T47D (cell line): Measurements from ENCODE around the gene VSX2.
A peak's percentile ranks its signal among the peaks of the same experiment; 100 is the strongest.

Source experiments
- DNase-seq, 2 experiments: peaks; one replicate each; pipeline versions ENCODE4 v3.0.0 to v3.0.0-alpha.2; 2011 to 2012; ENCODE audit warnings: low read depth in 1 of 2, low spot score in 1 of 2
- JUND ChIP-seq: IDR thresholded peaks from 2 replicates; pipeline ENCODE4 v1.6.1; 2012; ENCODE audit warnings: low read depth
- in situ Hi-C: cut with HindIII; loops from 2 replicates; pipeline ENCODE4 v1.10.0; 2016; ENCODE audit warnings: low sequenced_read_pairs, low pct_unique_long_range_greater_than_20kb

Gene VSX2

DNA sequence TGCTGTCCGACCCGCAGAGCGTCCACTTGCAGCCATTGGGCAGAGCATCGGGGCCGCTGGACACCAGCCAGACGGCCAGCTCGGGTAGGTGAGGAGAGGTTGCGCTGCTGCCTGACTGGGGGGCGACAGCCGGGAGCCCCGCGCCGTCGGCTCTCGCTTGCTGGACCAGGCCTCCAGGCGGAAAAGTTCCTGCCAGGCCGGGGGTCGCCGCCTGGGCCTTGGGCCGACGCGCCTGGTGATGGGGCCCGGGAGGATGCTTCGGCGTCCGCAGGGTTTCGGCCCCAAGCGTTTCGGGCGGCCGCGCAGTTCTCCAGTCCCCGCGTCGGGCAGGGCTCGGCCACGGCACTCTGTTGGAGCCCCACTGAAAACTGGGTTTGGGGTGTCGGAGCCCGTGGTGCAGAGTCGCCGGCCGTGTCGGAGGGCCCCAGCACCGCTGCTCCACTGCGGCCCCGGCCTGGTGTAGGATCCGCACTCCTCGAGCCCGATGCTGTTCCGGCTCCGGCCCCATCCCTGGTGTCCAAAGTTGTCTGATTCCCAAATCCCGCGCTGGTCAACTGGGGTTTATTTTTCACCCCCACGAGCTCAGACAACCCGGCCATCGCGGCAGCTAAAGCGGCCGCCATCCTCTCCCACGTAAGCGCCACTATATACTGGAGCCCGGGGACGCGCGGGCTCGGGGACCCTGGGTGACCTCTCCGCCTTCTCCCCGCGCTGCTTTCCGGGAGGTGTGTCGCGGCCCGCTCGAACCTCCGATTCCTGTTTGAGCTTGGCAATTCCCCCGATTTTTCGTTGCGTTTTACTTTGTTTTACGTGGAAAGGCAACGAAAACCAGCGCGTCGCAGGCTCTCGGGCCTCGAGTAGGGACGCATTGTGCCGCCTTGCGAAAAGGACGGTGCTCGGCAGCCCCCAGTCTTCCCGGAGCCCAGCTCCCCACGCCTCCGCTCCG, 872 bp downstream of the VSX2 start:
- in situ Hi-C loops: no loop called here
- no peak for DNase-seq
- TF ChIP-seq JUND: no peak

DNA sequence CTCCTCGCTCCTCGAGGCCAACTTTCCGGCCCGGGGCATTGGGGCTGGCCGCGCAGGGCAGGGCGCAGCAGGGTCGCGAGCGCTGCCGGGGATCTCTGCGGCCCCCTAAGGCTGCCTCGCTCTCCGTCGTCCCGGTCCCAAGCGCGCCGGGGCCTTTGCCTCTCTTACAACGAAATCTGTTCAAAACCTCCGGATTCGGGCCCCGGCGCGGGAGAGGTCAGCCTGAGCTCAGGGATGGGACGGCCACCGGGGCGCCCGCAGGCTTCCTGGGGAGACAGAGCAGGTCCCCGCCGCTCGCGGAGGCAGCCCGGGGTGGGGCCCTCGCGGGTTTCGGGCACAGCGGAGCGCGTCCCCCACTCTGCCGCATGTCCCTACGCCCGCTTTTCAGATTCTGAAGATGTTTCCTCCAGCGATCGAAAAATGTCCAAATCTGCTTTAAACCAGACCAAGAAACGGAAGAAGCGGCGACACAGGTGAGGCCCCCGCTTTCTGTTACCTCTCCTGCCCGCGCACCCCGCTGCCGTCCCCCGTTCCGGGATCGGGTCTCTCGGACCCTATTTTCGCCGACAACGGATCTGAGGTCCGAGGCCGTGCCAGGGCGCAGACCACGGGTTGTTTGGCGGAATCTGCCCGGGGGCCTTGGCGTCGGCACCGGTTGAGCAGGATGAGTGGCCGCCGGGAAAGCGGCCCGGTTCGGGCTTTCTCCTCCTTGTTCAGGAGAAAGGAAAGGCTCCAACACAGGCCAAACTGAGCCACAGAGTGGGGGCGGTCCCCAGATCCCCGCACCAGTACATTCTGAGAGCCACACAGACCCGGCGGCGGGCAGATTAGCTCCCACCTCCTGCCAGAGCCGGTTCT, 1.8 kb downstream of the VSX2 start:
- peak; percentile 67 to 89 for DNase-seq
- in situ Hi-C loops: no loop called here
- TF ChIP-seq JUND: no peak

DNA sequence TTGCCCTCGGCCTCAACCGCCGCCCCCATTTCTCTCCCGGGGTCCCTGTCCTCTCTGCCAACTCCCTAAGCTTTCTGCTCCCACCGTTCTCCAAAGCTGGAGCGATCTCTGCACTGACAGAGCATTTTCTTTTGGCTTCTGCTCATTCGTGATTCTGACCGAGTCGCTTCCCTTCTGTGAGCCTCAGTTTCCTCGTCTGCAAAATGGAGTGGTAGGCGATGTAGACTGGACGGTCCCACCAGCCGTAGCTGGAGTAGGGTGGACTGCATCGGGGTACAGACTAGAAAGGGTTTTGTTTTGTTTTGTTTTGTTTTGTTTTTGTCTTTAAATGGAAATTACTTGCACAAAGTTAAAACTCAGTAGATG, 2.4 kb downstream of the VSX2 start:
- TF ChIP-seq JUND: no peak
- in situ Hi-C loops: no loop called here
- DNase-seq: no peak

DNA sequence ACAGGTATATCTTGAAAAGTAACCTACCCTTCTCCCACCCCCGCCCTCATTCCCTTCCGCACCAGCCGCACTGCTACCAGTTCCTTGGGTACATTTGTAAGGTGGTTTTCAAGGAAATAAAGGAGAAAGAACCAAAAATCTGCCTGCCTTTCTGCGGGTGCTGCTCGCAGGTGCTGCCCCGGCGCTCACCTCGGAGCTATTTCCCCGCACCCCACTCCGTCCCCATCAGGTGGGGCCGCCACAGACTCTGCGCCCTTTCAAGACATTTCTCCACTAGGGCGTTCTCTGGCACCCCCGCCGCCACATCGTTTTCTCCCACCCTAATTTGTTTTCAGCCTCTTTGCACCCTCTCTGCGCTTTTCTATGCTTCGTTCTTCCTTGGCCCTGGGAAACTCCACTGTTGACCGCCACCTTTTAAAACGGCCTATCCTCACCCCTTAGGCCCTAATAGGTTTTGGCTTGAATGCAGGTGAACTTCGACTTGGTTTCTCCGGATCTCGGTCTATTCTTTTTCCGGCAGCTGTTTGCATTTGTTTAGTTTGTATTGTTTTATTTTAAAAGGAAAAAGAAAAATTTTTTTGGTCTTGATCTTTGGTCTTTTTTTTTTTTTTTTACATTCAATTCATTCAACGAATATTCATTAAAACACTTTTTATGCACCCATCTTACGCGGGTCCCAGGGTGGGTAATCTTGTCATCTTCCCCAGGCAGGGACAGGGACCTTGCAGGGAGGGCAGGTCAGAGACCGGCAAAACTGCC, 3.0 kb downstream of the VSX2 start:
- TF ChIP-seq JUND: no peak
- in situ Hi-C loops: no loop called here
- DNase-seq: no peak

DNA sequence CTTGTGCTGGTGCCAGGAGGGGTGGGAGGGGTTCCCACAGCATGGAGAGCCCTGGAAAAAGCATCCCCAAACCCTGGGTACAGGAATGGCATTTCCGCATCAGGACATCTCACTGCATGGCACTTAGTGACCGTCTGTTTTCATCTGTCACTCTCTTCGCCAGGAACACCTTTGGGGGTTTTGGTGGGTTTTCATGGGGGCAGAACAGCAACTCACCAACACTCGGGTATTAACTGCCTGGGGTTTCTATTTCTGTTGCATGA, 3.5 kb downstream of the VSX2 start:
- DNase-seq: no peak
- no peak for TF ChIP-seq JUND
- in situ Hi-C loops: no loop called here

DNA sequence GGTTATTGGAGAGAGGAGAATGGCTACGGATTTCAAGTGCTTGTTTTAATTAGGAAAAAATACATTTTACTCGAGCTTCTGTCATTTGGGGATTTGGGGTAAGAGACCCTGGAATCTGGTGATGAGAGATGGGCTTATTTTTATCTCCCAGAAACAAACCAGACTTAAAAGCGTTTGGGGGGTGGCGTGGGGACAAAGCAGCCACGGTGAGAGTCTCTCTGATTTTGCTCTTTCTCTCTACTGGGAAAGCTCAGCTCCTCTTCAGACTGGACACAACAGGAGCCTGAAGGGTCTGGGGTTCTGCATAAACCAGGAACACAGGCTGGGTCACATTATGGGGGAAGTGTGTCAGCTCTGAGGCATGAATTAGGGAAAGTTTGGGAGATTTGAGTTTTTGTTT, 3.8 kb downstream of the VSX2 start:
- DNase-seq: no peak
- no peak for TF ChIP-seq JUND
- in situ Hi-C loops: no loop called here

DNA sequence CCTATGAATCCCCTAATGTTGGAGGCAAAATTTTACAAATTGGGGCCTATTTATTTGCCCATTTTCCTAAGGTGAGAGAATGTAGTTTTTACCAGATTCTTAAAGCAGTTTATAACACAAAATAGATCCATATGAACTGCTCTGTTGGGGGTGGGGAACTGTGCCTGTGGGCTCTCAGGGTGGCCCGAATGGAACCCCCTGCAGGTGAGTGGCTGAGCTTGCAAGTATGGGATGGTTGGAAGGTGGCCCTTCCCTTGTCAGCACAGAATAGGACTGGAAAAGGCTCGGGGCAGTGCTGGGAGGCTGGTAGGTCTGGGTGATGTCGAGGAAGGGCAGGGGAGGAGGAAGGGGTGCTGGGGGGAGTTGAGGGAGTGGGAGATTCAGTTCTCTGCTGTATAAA, 4.9 kb downstream of the VSX2 start:
- DNase-seq: no peak
- in situ Hi-C loops: no loop called here
- no peak for TF ChIP-seq JUND

DNA sequence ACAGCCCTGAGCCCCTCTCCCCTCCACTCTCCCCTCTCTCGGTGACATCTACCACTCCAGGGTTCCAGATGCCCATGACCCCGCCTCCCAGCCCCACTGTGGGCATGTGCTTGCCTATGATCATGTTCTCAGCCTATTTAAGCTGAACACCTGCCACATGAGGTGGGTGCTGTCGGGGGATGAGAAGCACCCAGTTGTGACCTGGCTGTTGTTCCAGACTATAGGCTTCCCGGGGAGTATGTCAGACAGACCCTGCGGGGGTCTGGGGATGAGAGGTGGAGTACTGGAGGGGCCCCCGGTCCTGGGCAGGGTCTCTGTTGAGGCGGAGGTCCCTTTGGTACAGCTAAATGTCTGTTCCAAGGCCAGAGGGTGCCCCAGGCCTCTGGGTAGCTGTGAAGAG, 6.0 kb downstream of the VSX2 start:
- no peak for DNase-seq
- in situ Hi-C loops: no loop called here
- no peak for TF ChIP-seq JUND

DNA sequence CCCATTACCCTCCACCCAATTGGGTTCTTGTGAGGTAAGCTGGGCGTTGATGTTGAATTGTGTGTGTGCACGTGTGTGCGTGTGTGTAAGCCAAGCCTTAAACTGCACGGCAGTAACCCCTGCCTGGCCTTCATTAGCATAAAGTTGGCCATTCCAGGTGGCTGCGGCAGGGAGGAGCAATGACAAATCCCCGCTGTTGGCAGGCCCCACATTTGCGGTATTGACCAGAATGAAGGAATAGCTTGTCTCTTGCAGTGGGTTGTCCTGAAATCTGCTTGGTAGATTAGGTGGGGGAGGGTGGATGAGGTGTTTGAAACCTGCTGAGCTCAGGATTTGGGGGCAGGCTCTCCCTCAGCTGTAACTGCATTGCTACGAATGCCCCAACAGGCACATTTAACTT, 7.3 kb downstream of the VSX2 start:
- TF ChIP-seq JUND: no peak
- in situ Hi-C loops: no loop called here
- DNase-seq: no peak

DNA sequence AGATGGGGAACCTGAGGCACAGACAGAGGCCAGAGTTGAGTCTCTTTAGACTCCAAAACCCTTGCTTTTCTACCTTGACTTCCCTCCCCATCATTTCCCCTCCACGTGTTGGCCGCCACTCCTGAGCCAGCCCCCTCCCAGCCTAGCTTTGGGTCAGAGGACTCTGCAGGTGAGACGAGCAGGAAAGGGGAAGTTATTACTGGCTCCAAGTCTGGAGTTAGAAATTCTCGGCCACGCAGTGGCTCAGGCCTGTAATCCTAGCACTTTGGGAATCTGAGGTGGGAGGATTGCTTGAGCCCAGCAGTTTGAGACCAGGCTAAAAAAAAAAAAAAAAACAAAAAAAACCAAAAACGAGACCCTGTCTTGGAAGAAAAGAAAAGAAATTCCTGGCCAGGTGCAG, 8.8 kb downstream of the VSX2 start:
- in situ Hi-C loops: no loop called here
- DNase-seq: no peak
- TF ChIP-seq JUND: no peak

DNA sequence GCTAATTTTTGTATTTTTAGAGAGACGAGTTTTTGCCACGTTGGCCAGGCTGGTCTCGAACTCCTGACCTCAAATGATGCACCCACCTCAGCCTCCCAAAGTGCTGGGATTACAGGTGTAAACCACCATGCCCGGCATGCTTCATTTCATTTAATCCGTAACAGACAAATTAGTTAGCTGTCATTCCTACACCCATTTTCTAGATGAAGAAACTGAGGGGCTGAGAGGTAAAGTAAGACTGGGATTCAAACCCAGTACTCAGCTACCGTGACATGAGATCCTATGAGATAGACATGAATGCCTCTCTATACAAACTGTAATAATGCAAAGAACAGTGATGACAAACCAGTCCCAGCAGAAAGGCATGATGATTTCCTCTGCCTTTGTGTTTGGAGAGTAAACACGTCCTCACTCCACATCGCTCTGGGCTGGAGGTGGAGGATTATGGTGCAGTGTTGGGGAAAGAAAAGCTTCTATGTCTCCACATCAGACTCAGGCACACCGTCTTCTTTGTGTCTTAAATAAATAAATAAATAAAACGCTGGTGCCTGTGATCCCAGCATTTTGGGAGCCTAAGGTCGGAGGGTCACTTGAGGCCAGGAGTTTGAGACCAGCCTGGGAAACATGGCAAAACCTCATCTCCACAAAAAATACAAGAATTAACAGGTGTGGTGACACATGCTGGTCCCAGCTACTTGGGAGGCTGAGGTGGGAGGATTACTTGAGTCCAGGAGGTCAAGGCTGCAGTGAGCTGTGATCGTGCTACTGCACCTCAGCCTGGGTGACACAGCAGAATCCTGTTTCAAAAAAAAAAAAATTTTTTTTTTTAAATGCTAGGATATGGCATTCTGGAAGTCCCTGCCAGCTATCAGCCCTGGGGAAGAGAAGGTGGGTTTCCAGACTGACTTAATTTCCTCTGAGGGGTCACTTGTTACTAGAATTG, 10.5 kb downstream of the VSX2 start:
- DNase-seq: peak; percentile 67 to 81
- in situ Hi-C loops: no loop called here
- no peak for TF ChIP-seq JUND

DNA sequence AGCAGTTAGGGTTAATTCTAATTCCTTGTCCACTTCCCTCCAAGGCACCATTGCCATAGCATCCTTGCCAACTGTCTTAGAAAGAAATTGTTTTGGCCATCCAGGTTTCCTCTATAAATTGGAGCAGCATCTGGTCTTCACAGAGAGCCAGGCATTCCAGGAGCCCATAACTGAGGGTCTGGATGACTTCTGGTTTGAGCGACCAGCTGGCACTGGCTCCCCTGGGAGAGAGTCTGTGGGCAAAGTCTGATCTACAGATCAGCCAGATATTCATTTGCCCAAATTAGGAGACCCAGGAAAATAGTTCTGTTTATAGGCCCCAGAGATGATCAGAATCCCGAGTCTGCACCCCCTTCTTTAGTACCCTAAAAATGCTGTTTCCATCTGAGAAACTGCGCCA, 16.0 kb downstream of the VSX2 start:
- DNase-seq: no peak
- in situ Hi-C loops: no loop called here
- no peak for TF ChIP-seq JUND
